ENCODE data around the gene LEPR.
"Not testable (repeated sequence)": the region's sequence is repeated elsewhere in the genome, so short reads cannot be mapped to it uniquely, and the experiment has no call there.

The LEPR gene

DNA sequence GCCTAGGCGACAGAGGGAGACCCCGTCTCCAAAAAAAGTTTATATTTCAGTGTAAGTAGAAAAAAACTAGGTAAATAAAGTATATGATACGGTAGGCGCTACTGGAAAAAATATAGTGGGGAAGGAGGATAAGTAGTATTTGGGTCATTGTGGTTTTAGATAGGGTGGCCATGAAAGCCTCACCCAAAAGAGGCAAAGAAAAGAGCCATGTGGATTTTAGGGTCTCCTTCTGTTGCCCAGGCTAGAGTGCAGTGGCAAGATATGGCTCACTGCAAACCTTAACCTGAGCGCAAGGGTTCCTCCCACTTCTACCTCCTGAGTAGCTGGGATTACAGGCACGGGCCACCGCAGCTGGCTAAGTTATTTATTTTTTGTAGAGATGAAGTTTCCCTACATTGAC, 17.1 kb downstream of the LEPR start:
- no peak for FAIRE-seq

GRCh38 chr1:65440322-65440900, 19.9 kb downstream of the LEPR start:
- no peak for FAIRE-seq

DNA sequence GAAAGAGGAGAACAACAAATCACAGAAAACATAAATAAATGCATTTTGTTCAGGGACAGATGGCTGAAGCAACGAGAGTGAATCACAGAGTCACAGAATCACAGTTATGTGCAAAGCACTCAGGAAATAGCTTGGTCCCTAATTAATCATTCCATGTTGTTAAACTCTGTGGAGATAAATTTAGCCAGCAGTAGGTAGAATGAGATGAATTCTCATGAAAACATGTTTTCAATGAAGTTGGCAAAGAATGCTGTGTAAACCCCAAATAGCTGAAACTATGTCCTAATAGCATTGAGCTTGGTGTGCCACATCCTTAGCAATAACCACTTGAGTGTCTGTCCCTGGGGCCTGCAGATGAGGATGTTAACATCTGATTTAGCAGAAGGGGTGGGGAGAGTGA, 20.4 kb downstream of the LEPR start:
- no peak for FAIRE-seq

GRCh38 chr1:65441464-65441863, 21.0 kb downstream of the LEPR start:
- no peak for FAIRE-seq

DNA sequence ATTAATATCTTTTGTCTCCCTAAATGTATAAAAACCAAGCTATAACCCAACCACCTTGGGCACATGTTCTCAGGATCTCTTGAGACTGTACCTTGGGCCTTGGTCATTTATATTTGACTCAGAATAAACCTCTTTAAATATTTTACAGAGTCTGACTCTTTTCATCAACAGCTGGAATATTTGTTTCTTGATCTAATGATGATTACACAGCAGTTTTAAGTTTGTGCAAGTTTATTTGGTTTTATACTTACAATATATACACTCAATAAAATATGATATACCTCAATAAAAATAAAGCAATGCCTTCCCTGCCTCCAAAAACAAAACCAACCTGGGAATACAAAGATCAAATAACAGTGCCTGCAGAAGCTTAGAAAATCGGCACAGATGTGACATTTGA, 22.0 kb downstream of the LEPR start:
- no peak for FAIRE-seq

DNA sequence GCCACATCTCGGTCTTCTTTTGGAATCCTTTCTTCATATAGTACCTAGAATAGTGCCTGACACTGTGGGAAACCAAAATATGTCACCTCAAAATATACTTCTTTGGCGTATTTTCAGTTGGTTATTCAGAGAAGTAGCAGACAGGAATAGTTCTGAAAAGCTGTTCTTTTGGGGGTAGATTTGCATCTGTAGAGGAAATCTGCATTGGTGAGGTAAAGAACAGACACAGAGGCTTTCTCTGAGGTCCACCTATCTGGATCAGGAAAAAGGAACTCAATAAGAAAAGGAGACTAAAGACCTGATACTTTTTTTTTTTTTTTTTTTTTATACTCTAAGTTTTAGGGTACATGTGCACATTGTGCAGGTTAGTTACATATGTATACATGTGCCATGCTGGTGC, 23.2 kb downstream of the LEPR start:
- no peak for FAIRE-seq

- FAIRE-seq: no peak
Observed at GRCh38 chr1:65444128-65444640, 23.7 kb downstream of the LEPR start.

- FAIRE-seq: no peak
Observed at GRCh38 chr1:65445837-65446236, 25.4 kb downstream of the LEPR start.

DNA sequence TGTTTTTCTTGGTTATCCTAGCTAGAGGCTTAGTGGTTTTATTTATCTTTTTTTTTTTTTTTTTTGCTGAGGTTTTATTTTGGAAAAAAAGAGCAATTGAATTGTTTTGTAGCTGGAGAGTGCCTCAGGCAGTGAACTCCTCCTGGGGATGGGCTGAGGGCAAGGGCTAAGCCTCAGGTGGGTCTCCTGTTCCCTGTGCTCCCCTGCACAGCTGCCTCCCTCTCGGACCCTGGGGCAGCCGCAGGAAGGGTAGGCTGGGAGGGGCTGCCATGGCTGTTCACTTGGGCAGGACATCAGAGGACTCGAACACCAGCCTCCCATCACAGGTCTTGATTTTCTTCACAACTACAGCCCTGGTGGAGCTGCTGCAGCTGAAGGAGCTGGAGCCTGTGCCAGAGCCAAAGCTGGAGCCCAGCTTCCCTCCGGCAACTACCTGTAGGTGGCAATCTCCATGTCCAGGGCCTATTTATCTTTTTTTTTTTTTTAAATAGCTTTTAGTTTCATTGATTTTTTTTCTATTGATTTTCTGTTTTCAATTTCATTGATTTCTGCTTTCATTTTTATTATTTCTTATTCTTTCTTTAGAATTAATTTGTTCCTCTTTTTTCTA, 28.9 kb downstream of the LEPR start:
- FAIRE-seq: no peak

DNA sequence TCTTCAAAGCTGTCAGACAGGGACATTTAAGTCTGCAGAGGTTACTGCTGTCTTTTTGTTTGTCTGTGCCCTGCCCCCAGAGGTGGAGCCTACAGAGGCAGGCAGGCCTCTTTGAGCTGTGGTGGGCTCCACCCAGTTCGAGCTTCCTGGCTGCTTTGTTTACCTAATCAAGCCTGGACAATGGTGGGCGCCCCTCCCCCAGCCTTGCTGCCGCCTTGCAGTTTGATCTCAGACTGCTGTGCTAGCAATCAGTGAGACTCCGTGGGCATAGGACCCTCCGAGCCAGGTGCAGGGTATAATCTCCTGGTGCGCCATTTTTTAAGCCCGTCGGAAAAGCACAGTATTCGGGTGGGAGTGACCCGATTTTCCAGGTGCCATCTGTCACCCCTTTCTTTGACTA, 35.2 kb downstream of the LEPR start:
- not testable (repeated sequence) for FAIRE-seq

GRCh38 chr1:65456481-65456880, 36.0 kb downstream of the LEPR start:
- no peak for FAIRE-seq

DNA sequence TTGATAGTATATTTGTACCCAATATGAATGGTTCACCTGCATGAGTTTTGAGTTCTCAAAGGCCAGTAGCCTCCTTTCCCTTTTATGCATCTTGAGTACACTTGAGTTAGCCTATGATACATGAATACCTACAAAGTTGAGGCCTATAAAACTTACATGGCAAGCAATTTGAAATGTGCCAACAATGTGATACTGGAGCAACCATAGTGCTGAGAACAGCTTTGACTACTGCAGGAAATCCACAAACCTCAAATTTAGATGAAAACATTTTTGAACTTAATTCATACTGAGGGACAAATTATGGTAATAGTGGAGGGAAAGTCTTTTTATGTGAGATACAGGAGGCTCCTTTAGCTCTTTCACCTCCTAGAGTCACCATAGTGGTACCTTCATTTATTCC, 37.4 kb downstream of the LEPR start:
- no peak for FAIRE-seq

- FAIRE-seq: no peak
Observed at GRCh38 chr1:65458730-65459396, 38.4 kb downstream of the LEPR start.

- no peak for FAIRE-seq
Observed at GRCh38 chr1:65459397-65459768, 38.9 kb downstream of the LEPR start.

DNA sequence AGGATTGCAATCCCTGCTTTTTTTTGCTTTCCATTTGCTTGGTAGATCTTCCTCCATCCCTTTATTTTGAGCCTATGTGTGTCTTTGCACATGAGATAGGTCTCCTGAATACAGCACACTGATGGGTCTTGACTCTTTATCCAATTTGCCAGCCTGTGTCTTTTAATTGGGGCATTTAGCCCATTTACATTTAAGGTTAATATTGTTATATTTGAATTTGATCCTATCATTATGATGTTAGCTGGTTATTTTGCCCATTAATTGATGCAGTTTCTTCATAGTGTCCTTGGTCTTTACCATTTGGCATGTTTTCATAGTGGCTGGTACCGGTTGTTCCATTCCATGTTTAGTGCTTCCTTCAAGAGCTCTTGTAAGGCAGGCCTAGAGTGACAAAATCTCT, 45.4 kb downstream of the LEPR start:
- FAIRE-seq: not testable (repeated sequence)

- FAIRE-seq: no peak
Observed at GRCh38 chr1:65467536-65467935, 47.1 kb downstream of the LEPR start.

GRCh38 chr1:65469126-65469888, 48.8 kb downstream of the LEPR start:
- FAIRE-seq: no peak

DNA sequence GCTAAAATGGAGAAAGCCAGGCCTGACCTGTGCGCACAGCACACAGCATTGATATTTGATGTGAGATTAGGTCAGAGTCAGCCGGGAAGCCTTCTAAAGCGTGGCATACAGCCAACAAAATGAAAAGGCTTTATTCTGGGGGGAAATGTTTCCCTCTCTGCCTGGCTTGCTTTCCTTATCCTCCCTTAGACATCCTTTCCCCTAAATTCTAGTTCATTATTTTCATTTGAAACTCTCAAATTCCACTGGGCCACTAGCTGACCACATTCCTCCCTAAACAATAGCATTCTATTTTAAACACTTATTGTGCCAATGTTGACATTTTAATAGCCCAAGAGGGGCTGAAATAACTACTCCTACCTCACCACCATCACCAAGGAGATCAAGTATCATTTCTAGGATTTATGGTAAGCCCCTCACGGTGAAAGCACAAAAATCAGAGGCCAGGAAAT, 49.4 kb downstream of the LEPR start:
- no peak for FAIRE-seq
